Measurements from ENCODE around the gene TRAF3. TPM values are rescaled to one million over a fixed set of nuclear protein-coding genes. Genes with fewer than 3 reads are reported as not detected.

TRAF3 gene
- polyA plus RNA-seq, 1 experiment, result 20.1 TPM

GRCh38 chr14:102772781-102773570 is 4.3 kb upstream of the TRAF3 start:
- peak; percentile 33 for TF ChIP-seq CTCF (IDR thresholded peaks at IDR 0.05; ENCODE audit: insufficient read depth, low read depth, low read length)
- DNase-seq (ENCODE audit: low read depth), result no peak
- Histone ChIP-seq H3K4me3 (ENCODE audit: low read depth, low read length) (no peak overlapping the region), H3K27me3 (ENCODE audit: control insufficient read depth, insufficient read depth, low read length) (peaks cover 7% of the 10 kb centered on the region), H3K36me3 (ENCODE audit: control insufficient read depth, insufficient read depth, low read length) (no peaks in the 10 kb centered on the region)
- CTCF ChIA-PET, result interaction anchor here (0.7 to 3.9 kb wide), 8 partner anchors 10 to 843 kb away, joined by 3 to 33 read pairs (median 4); no protein-coding TSS in a partner anchor
- POLR2A ChIA-PET, result no interaction called here

GRCh38 chr14:102774391-102775153 is 2.7 kb upstream of the TRAF3 start:
- CTCF ChIA-PET, result interaction anchor here (0.7 to 3.9 kb wide), 18 partner anchors 9 to 517 kb away, joined by 3 to 33 read pairs (median 3); no protein-coding TSS in a partner anchor
- peak; percentile 89 for TF ChIP-seq CTCF (IDR thresholded peaks at IDR 0.05; ENCODE audit: insufficient read depth, low read depth, low read length)
- no peak overlapping the region for H3K4me3 ChIP-seq (ENCODE audit: low read depth, low read length)
- no peaks in the 10 kb centered on the region for H3K36me3 ChIP-seq (ENCODE audit: control insufficient read depth, insufficient read depth, low read length)
- peaks cover 5% of the 10 kb centered on the region for H3K27me3 ChIP-seq (ENCODE audit: control insufficient read depth, insufficient read depth, low read length)
- POLR2A ChIA-PET, result no interaction called here
- no peak for DNase-seq (ENCODE audit: low read depth)

- CTCF ChIA-PET, result interaction anchor here (0.6 to 3.8 kb wide), 8 partner anchors 11 to 251 kb away, joined by 3 to 33 read pairs (median 4); no protein-coding TSS in a partner anchor
Observed at GRCh38 chr14:102775855-102776760, 1.1 kb upstream of the TRAF3 start.

GRCh38 chr14:102777711-102778337 is 575 bp downstream of the TRAF3 start:
- Histone ChIP-seq H3K27me3 (ENCODE audit: control insufficient read depth, insufficient read depth, low read length) (no peaks in the 10 kb centered on the region), H3K4me3 (ENCODE audit: low read depth, low read length) (peak overlapping the region; percentile 52), H3K36me3 (ENCODE audit: control insufficient read depth, insufficient read depth, low read length) (no peaks in the 10 kb centered on the region)
- no peak for DNase-seq (ENCODE audit: low read depth)
- ChIA-PET CTCF (no interaction called here), POLR2A (no interaction called here)
- TF ChIP-seq CTCF (IDR thresholded peaks at IDR 0.05; ENCODE audit: insufficient read depth, low read depth, low read length), result no peak

More at GRCh38 chr14:102775855-102776760, 1.1 kb upstream of the TRAF3 start:
- H3K36me3 ChIP-seq (ENCODE audit: control insufficient read depth, insufficient read depth, low read length), result no peaks in the 10 kb centered on the region
- H3K4me3 ChIP-seq (ENCODE audit: low read depth, low read length), result no peak overlapping the region
- DNase-seq (ENCODE audit: low read depth), result no peak
- POLR2A ChIA-PET, result no interaction called here
- TF ChIP-seq CTCF (IDR thresholded peaks at IDR 0.05; ENCODE audit: insufficient read depth, low read depth, low read length), result no peak
- no peaks in the 10 kb centered on the region for H3K27me3 ChIP-seq (ENCODE audit: control insufficient read depth, insufficient read depth, low read length)

Data from BJ (cell line).